Measurements from ENCODE around the gene MACROH2A2.
"Not testable (repeated sequence)": the region's sequence is repeated elsewhere in the genome, so short reads cannot be mapped to it uniquely, and the experiment has no call there.

MACROH2A2 gene

DNA sequence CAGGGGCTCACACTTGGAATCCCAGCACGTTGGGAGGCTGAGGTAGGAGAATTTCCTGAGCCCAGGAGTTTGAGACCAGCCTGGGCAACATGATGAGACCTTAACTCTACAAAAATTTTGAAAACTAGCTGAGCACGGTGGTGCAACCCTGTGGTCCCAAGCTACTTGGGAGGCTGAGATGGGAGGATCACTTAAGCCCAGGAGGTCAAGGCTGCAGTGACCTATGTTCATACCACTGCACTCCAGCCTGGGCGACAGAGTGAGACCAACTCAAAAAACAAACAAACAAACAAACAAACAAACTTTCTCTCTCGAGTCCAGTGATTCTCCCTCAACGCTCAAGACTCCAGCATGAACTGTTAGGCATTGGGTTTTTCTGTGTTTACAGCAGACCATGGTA, 95.9 kb downstream of the MACROH2A2 start:
- DNase-seq, result no peak

DNA sequence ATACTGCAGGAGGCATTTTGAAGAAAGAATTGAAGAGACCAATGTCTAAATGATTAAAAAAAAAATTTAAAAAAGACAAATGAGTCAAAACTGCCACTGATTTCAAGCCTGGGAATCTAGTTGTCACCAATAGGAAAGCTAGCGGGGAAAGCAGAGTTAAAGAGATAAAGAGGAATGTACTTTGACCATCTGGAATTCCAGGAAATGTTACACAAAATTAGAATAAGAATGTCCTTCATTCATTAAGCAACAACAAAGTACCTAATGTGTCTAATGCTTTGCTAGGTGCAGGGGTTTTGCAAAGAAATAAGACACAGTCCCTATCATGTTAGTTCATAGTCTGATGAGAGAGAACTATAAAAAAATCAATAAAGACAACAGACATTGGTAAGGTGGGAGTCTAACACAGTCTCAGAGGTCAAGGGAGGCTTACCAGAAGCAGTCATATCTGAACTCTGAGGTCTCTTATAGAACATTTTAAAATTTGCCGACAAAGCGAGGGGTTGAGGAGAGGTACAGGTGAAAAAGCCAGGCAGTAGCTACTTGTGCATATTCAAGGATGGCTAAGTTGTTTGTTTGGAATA, 102.7 kb downstream of the MACROH2A2 start:
- no peak for DNase-seq

DNA sequence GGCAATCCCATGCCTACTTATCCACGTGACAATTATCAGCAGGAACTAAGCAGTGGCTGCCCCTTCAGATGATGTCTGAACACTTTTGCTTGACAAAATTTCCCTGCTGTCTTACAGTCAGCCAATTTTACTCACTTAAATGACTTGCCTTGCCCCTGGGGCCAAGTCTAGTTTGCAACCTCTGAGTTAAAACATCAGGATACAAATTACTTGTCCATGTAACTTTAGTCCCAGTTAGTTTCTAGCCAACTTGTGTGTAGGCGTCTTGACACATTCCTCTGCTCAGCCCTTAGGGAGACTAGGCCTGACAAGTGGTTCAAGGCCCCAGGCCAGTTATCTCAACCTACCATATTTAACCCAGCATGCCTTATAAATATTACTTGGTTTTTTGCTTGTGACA, 105.5 kb downstream of the MACROH2A2 start:
- no peak for DNase-seq

DNA sequence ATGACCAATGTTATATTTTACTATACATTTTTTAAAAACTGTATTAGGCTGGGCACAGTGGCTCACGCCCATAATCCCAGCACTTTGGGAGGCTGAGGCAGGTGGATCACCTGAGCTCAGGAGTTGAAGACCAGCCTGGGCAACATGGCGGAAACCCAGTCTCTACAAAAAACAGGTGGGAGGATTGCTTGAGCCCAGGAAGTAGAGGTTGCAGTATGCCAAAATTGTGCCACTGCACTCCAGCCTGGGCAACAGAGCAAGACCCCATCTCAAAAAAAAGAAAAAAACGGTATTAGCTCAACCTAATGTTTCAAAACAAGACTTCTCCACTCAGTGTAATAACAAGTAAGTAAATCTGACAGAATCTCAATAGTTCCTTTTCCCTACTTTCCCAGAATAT, 106.7 kb downstream of the MACROH2A2 start:
- not testable (repeated sequence) for DNase-seq

DNA sequence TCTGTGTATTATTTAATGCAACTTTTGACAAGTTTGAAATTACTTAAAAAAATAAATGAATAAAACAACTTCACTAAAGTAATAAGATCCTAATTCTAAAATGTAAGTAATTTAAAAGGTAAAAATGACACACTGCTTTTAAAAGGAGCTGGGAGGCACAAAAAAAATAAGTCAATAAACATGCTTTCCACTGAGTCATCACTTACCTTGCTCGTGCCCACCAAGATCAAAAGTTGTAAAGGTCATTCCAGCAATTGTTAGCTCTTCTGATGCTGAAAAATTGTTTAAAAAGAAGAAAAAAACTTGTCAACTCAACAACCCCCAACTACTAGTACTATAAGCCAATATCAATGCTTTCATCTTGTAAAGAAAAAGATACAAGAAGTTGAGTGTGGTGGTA, 108.2 kb downstream of the MACROH2A2 start:
- no peak for DNase-seq
